ENCODE measurements around the gene ABL1. TPM values are rescaled to one million over a fixed set of nuclear protein-coding genes. Genes with fewer than 3 reads are reported as not detected.

The ABL1 gene
- total RNA-seq, 1 donor = 94.8 TPM

DNA sequence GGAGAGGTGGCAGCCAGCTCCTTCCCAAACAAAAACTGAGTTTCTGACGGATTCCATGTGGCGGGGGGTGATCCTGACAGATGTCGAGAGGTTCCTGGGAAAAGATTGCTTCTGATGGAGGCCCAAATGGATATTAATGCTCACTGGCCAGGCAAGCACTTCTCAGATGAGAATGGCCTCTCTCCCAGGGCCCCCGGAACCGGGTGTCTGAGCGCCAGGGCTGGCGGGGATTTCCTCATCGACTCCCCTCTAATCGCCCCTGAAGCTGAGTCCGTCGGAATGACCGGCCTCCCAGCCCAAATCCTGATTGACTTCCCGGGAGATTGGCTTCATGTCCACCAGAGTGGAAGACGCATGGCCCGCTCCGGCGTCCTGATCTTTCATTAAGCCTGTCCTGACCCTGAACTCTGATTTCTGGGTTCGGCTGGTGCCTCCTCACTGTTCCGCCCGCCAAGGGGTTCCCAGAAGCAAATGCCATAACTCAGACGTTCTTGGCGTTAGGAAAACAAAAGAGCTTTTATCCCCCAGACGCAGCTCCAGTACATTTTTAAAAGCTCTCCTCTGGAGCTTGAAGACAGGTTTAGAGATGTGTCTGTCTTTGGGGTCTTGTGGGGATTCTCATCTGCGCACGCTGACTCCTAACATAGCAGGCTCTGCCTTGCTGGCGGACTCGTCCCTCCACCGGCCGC, 86.4 kb downstream of the ABL1 start:
- no peaks in the 10 kb centered on the region for H4K20me1 ChIP-seq (ENCODE audit: insufficient read depth, low read length)
- no peak overlapping the region for H3K4me3 ChIP-seq (ENCODE audit: insufficient read depth, low read length)
- H2AFZ ChIP-seq (ENCODE audit: low read length) = no peak overlapping the region
- no peak overlapping the region for H3K27ac ChIP-seq (ENCODE audit: low read depth, low read length)
- H3K36me3 ChIP-seq (ENCODE audit: insufficient read depth, low read length) = no peaks in the 10 kb centered on the region
- H3K27me3 ChIP-seq (ENCODE audit: insufficient read depth, low read length) = peaks cover 13% of the 10 kb centered on the region
- H3K79me2 ChIP-seq (ENCODE audit: insufficient read depth, low read length) = no peaks in the 10 kb centered on the region
- no peak for TF ChIP-seq CTCF (IDR thresholded peaks at IDR 0.05; ENCODE audit: extremely low read depth, low read depth, low read length)
- no peak overlapping the region for H3K4me2 ChIP-seq (ENCODE audit: insufficient read depth, low read length)
- H3K4me1 ChIP-seq (ENCODE audit: insufficient read depth, low read length) = no peaks in the 10 kb centered on the region
- peak; percentile 92 for DNase-seq (ENCODE audit: insufficient read length, low spot score, missing footprints)
- H3K9me3 ChIP-seq (ENCODE audit: low read depth, low read length) = no peaks in the 10 kb centered on the region

- Histone ChIP-seq H3K4me3 (ENCODE audit: insufficient read depth, low read length) (no peak overlapping the region), H3K9me3 (ENCODE audit: low read depth, low read length) (no peaks in the 10 kb centered on the region)
These were observed 87.2 kb downstream of the ABL1 start for GRCh38 chr9:130921989-130922892.

DNA sequence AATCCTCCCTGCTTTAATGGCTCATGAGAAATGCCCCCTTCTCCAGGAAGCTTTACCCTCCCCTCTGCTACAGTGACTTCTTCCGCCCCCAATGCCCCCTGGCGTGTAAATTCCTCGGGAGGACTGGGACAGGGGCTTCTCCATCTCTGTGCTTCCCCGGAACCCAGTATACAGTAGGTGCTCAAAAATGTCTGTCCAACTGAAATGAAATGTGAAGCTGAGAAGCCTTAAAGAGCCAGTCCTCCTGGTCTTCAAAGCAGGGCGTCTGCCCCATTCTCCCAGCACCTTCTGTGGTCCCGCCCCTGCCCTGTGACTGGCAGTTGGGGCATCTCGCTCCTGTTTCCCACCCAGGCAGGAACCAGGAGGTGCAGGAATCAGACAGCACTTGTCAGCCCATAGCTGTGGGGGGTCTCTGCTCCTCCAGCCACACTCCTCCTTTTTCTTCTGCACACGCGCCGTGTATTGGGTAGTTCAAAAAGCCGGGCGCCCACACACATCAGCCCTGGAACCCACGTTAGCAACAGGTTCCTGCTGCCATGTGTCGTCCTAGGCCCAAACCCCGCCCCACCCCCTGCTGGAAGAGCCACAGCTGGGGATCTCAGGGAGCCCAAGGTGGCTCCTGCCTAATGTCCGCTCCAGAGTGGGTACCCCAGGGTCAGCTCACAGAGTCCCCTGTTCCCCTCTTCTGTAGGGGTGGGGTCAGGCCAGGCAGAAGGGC, 88.0 kb downstream of the ABL1 start:
- DNase-seq (ENCODE audit: insufficient read length, low spot score, missing footprints) = no peak
- H3K4me2 ChIP-seq (ENCODE audit: insufficient read depth, low read length) = no peak overlapping the region
- no peaks in the 10 kb centered on the region for H4K20me1 ChIP-seq (ENCODE audit: insufficient read depth, low read length)
- no peaks in the 10 kb centered on the region for H3K9me3 ChIP-seq (ENCODE audit: low read depth, low read length)
- H2AFZ ChIP-seq (ENCODE audit: low read length) = no peak overlapping the region
- no peaks in the 10 kb centered on the region for H3K79me2 ChIP-seq (ENCODE audit: insufficient read depth, low read length)
- H3K36me3 ChIP-seq (ENCODE audit: insufficient read depth, low read length) = no peaks in the 10 kb centered on the region
- H3K27ac ChIP-seq (ENCODE audit: low read depth, low read length) = no peak overlapping the region
- TF ChIP-seq CTCF (IDR thresholded peaks at IDR 0.05; ENCODE audit: extremely low read depth, low read depth, low read length) = no peak
- peaks cover 3% of the 10 kb centered on the region for H3K4me1 ChIP-seq (ENCODE audit: insufficient read depth, low read length)
- no peak overlapping the region for H3K4me3 ChIP-seq (ENCODE audit: insufficient read depth, low read length)
- H3K27me3 ChIP-seq (ENCODE audit: insufficient read depth, low read length) = peaks cover 7% of the 10 kb centered on the region

More at GRCh38 chr9:130921989-130922892, 87.2 kb downstream of the ABL1 start:
- Histone ChIP-seq H3K79me2 (ENCODE audit: insufficient read depth, low read length) (no peaks in the 10 kb centered on the region), H3K4me1 (ENCODE audit: insufficient read depth, low read length) (no peaks in the 10 kb centered on the region), H3K27ac (ENCODE audit: low read depth, low read length) (no peak overlapping the region), H2AFZ (ENCODE audit: low read length) (no peak overlapping the region), H3K27me3 (ENCODE audit: insufficient read depth, low read length) (peaks cover 13% of the 10 kb centered on the region), H3K4me2 (ENCODE audit: insufficient read depth, low read length) (no peak overlapping the region), H3K36me3 (ENCODE audit: insufficient read depth, low read length) (no peaks in the 10 kb centered on the region), H4K20me1 (ENCODE audit: insufficient read depth, low read length) (no peaks in the 10 kb centered on the region)
- peak; percentile 88 for DNase-seq (ENCODE audit: insufficient read length, low spot score, missing footprints)
- TF ChIP-seq CTCF (IDR thresholded peaks at IDR 0.05; ENCODE audit: extremely low read depth, low read depth, low read length) = no peak
